K562 (cell line): ENCODE results near the gene IMMP2L. TPM values are rescaled to one million over a fixed set of nuclear protein-coding genes. Genes with fewer than 3 reads are reported as not detected.

Source experiments
- ATAC-seq: fragments of 200-7000 bp; cut with Tn5 transposase; 3 replicates; pipeline ENCODE4 v1.9.1; 2020; ENCODE audit warnings: moderate library complexity
- BruUV-seq: library from RNA; stranded (reverse); fragments of 400-500 nt; replicated peaks from 2 replicates; lab custom pipeline; 2021; lab: Mats Ljungman, UMichigan
- CTCF ChIA-PET: fragments of 300-600 bp; formaldehyde crosslinking; extraction: SDS; loops from one replicate; lab custom pipeline; 2021; ENCODE audit warnings: low intra/inter-chr PET ratio; lab: Yijun Ruan, JAX
- POLR2A ChIA-PET: fragments of 300-600, 350-650 bp; sonication (Branson Sonifier 250); formaldehyde crosslinking; extraction: SDS; loops from one replicate; lab custom pipeline; 2021; ENCODE audit warnings: antibody characterized with exemption, inconsistent platforms; lab: Yijun Ruan, JAX
- DNase-seq, 4 experiments: peaks; one replicate each; pipeline versions ENCODE4 v3.0.0 to v3.0.0-alpha.2; 2011 to 2018; ENCODE audit warnings: low spot score in 3 of 4, mixed read lengths in 3 of 4; ENCODE audit errors: extremely low read depth in 1 of 4
- FAIRE-seq: peaks from 2 replicates; lab custom pipeline; 2011; peaks lifted over from hg19 to GRCh38; lab: Jason Lieb, UNC
- H2AFZ ChIP-seq: 2 replicates; pipeline ENCODE4 v1.6.0; 2011; ENCODE audit warnings: low read depth, low read length, control low read depth, inconsistent platforms
- H3K27ac ChIP-seq: fragments of 200-600 bp; 3 replicates; pipeline ENCODE4 v1.8.0; 2011; ENCODE audit warnings: low read depth, mild to moderate bottlenecking, control low read depth, inconsistent platforms, low read length, moderate library complexity, mixed read lengths; ENCODE audit errors: extremely low read depth
- H3K27me3 ChIP-seq, 2 experiments: fragments of 300-600 bp in 1 of 2; 2 replicates in 1 of 2; 3 replicates in 1 of 2; pipeline versions ENCODE4 v1.6.0 to v1.8.0; 2011; ENCODE audit warnings: inconsistent platforms in 2 of 2, low read length in 2 of 2, mild to moderate bottlenecking in 1 of 2, mixed read lengths in 1 of 2, moderate library complexity in 1 of 2; ENCODE audit not compliant: control insufficient read depth in 2 of 2, insufficient read depth in 2 of 2
- H3K36me3 ChIP-seq: fragments of 300-600 bp; 3 replicates; pipeline ENCODE4 v1.8.0; 2011; ENCODE audit warnings: mild to moderate bottlenecking, low read length, inconsistent platforms; ENCODE audit not compliant: control insufficient read depth, insufficient read depth
- H3K4me1 ChIP-seq, 2 experiments: fragments of 200-600 bp in 1 of 2; replicated peaks in 1 of 2; 2 replicates in 1 of 2; 3 replicates in 1 of 2; pipeline versions ENCODE4 v1.5.1 to v1.8.0; 2011; ENCODE audit warnings: inconsistent platforms in 2 of 2, low read length in 2 of 2, mild to moderate bottlenecking in 1 of 2, mixed read lengths in 1 of 2, moderate library complexity in 1 of 2; ENCODE audit not compliant: control insufficient read depth in 2 of 2, insufficient read depth in 2 of 2
- H3K4me2 ChIP-seq: 2 replicates; pipeline ENCODE4 v1.6.1; 2011; ENCODE audit warnings: low read length, control low read depth, inconsistent platforms, mixed read lengths; ENCODE audit not compliant: insufficient read depth
- H3K4me3 ChIP-seq: fragments of 200-600 bp; sonication (generic), shearing (Covaris generic); 2 replicates; pipeline ENCODE4 v1.5.1; 2016; ENCODE audit warnings: control low read depth, inconsistent platforms
- H3K79me2 ChIP-seq: fragments of 200-600 bp; 3 replicates; pipeline ENCODE4 v1.8.0; 2011; ENCODE audit warnings: low read length, inconsistent platforms; ENCODE audit not compliant: control insufficient read depth, insufficient read depth
- H3K9ac ChIP-seq, 2 experiments: 2 replicates each; pipeline versions ENCODE4 v1.6.0 to v1.6.1; 2011; ENCODE audit warnings: low read depth in 2 of 2, low read length in 2 of 2, control low read depth in 1 of 2, inconsistent platforms in 1 of 2, mild to moderate bottlenecking in 1 of 2, mixed read lengths in 1 of 2; ENCODE audit not compliant: insufficient read depth in 1 of 2
- H3K9me1 ChIP-seq: one replicate; pipeline ENCODE4 v1.6.0; 2011; ENCODE audit warnings: inconsistent platforms, mild to moderate bottlenecking, low read length, moderate library complexity; ENCODE audit not compliant: control insufficient read depth, insufficient read depth
- H3K9me3 ChIP-seq: replicated peaks from 2 replicates; pipeline ENCODE4 v1.5.1; 2011; ENCODE audit warnings: low read depth, low read length, inconsistent platforms; ENCODE audit not compliant: control insufficient read depth, insufficient read depth
- H4K20me1 ChIP-seq: replicated peaks from 2 replicates; pipeline ENCODE4 v1.6.1; 2011; ENCODE audit warnings: low read length, inconsistent platforms, mixed read lengths; ENCODE audit not compliant: control insufficient read depth, insufficient read depth
- ETV1 ChIP-seq: fragments of 450-650 bp; conservative IDR thresholded peaks from 2 replicates; pipeline ENCODE4 v1.6.1; 2016; ENCODE audit warnings: missing genetic modification characterization, control low read depth, low read depth, missing compliant biosample characterization
- EWSR1 ChIP-seq: fragments of 450-650 bp; IDR thresholded peaks from 2 replicates; pipeline ENCODE4 v1.6.1; 2018; ENCODE audit warnings: borderline replicate concordance, mild to moderate bottlenecking, low read depth, moderate library complexity; ENCODE audit not compliant: partially characterized antibody
- KDM5B ChIP-seq: fragments of 200-600 bp; sonication (generic); IDR thresholded peaks from 2 replicates; pipeline ENCODE4 v1.6.1; 2012; ENCODE audit warnings: low read depth, mild to moderate bottlenecking, moderate library complexity, low read length, control low read depth, inconsistent platforms; ENCODE audit not compliant: insufficient replicate concordance
- NCOR1 ChIP-seq: fragments of 450-650 bp; IDR thresholded peaks from 2 replicates; pipeline ENCODE4 v1.6.1; 2016; ENCODE audit warnings: mild to moderate bottlenecking, moderate library complexity
- POLR2G ChIP-seq: fragments of 200-400 bp; formaldehyde crosslinking; IDR thresholded peaks from 2 replicates; pipeline ENCODE4 v1.6.1; 2017; ENCODE audit warnings: low read depth, mild to moderate bottlenecking, antibody characterized with exemption, low read length, moderate library complexity
- RB1 ChIP-seq: fragments of 450-650 bp; IDR thresholded peaks from 2 replicates; pipeline ENCODE4 v1.6.1; 2017; ENCODE audit warnings: low read depth, mild to moderate bottlenecking
- SIRT6 ChIP-seq: IDR thresholded peaks from one replicate; pipeline ENCODE4 v1.6.1; 2012; ENCODE audit warnings: low read depth, mild to moderate bottlenecking, control low read depth, inconsistent platforms, low read length, moderate library complexity
- SNRNP70 ChIP-seq: fragments of 200-400 bp; formaldehyde crosslinking; optimal IDR thresholded peaks from 2 replicates; pipeline ENCODE3; 2017; ENCODE audit warnings: low read depth, low read length
- ZBTB2 ChIP-seq: fragments of 450-650 bp; IDR thresholded peaks from 2 replicates; pipeline ENCODE4 v1.6.1; 2016; ENCODE audit warnings: antibody characterized with exemption
- ZEB2 ChIP-seq: fragments of 450-650 bp; IDR thresholded peaks from 2 replicates; pipeline ENCODE4 v1.6.1; 2016
- ZNF224 ChIP-seq: sonication (generic); formaldehyde crosslinking; IDR thresholded peaks from 2 replicates; pipeline ENCODE4 v1.8.0; 2022; ENCODE audit warnings: mild to moderate bottlenecking, missing genetic modification reagents
- ZNF584 ChIP-seq: fragments of 200-800 bp; sonication (Bioruptor generic); IDR thresholded peaks from 2 replicates; pipeline ENCODE4 v1.6.1; 2016; ENCODE audit warnings: low read depth, mild to moderate bottlenecking, missing genetic modification characterization, missing compliant biosample characterization
- ZNF79 ChIP-seq: fragments of 250-450 bp; sonication (Bioruptor Pico); IDR thresholded peaks from 2 replicates; pipeline ENCODE4 v1.4.0; 2020; ENCODE audit warnings: low read depth, mild to moderate bottlenecking, moderate library complexity
- WGBS: fragments of 100-300 bp; shearing (Covaris generic); methylation state at CpG from one replicate; pipeline ENCODE4 v1.1.6; 2016; ENCODE audit warnings: low coverage, mixed read lengths; ENCODE audit not compliant: insufficient coverage; ENCODE audit errors: missing lambda C conversion rate; 5-methylcytosine and 5-hydroxymethylcytosine counted together
- in situ Hi-C: fragments of 300-500 bp; cut with MboI; formaldehyde crosslinking; loops from 4 replicates; pipeline ENCODE4 v1.15.0; 2018; ENCODE audit warnings: inconsistent platforms, mixed read lengths
- intact Hi-C: fragments of 100-400 bp; cut with micrococcal nuclease; formaldehyde crosslinking; loops from 2 replicates; pipeline ENCODE4 v1.14.2; 2022
- polyA plus RNA-seq, 8 experiments: library from polyadenylated mRNA; depleted of rRNA in 4 of 8; stranded (reverse) in 5 of 8; unstranded in 3 of 8; fragments of >200 nt; fragmentation: Nextera tagmentation in 2 of 8; fragmentation: Illumina TruSeq in 1 of 8; extraction: Ambion mirVana in 2 of 8; extraction: Trizol in 1 of 8; gene quantifications; 2 replicates each; pipeline versions ENCODE4 v1.2.1 to v1.2.3, GENCODE V29; 2011 to 2014; ENCODE audit warnings: inconsistent platforms in 1 of 8, missing spikeins in 1 of 8
- total RNA-seq, 7 experiments: library from RNA; depleted of rRNA in 6 of 7; stranded (reverse); fragments of >200 nt in 6 of 7; fragmentation: Illumina TruSeq in 2 of 7; extraction: Trizol in 2 of 7; gene quantifications; 2 replicates each; pipeline versions ENCODE4 v1.2.1 to v1.2.3, GENCODE V29; 2011 to 2021; ENCODE audit warnings: low replicate concordance in 1 of 7

Gene IMMP2L
- total and polyA plus RNA-seq, 9 of the 15 experiments (the other 6 are each of a cell fraction or from before 2014, with no cell fraction given): 29.7 to 116 (median 53.0) TPM

DNA sequence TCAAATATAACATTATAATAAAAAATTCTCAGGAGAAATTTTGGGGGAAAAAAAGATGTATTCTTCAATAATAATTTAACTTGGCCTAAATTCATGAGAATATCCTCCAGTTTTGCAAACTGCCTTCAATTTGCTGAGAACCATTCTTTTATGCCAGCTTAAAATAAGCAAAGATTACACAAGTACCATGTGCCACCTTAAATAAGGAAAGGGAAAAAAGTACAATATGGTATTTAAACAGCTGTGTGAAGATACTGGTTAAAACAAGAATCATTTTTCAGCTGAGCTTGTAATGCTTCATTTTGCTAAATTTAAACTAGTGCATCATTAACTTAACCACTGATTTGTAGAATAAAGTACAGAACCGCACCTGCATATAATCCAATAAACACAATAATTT is 253.6 kb downstream of the IMMP2L start:
- H3K4me1 ChIP-seq: peaks cover 0 to 9% of the 10 kb centered on the region in 2 experiments; a peak in 2 of 5 replicates
- H2AFZ ChIP-seq: no peak overlapping the region
- DNase-seq: no peak
- 100% methylated on average over 1 of the region's 1 CpG for WGBS
- H3K4me2 ChIP-seq: no peak overlapping the region
- no peak overlapping the region for H3K9ac ChIP-seq
- H3K36me3 ChIP-seq: no peaks in the 10 kb centered on the region
- no peak for ATAC-seq
- no TSS peak for BruUV-seq
- TF ChIP-seq SNRNP70 (no peak), ZNF224 (no peak), POLR2G (no peak), SIRT6 (no peak)
- intact Hi-C loops: loop anchor here (5.0 kb wide), 1 partner anchor 86 kb away; no protein-coding TSS in a partner anchor
- H4K20me1 ChIP-seq: no peaks in the 10 kb centered on the region
- H3K79me2 ChIP-seq: 0 out of 3 replicates have a peak, but pooled peaks cover 2% of the 10 kb centered on the region
- FAIRE-seq: no peak
- H3K9me1 ChIP-seq: no peaks in the 10 kb centered on the region
- POLR2A ChIA-PET: no interaction called here
- no peaks in the 10 kb centered on the region for H3K9me3 ChIP-seq
- H3K27me3 ChIP-seq: no peaks in the 10 kb centered on the region
- CTCF ChIA-PET: no interaction called here
- H3K27ac ChIP-seq: no peak overlapping the region
- in situ Hi-C loops: no loop called here
- H3K4me3 ChIP-seq: no peak overlapping the region

GRCh38 chr7:111301891-111302290 is 260.4 kb downstream of the IMMP2L start:
- ChIA-PET POLR2A (interaction anchor here (1.3 kb wide), 1 partner anchor 9 kb away, joined by 4 read pairs; no protein-coding TSS in a partner anchor), CTCF (no interaction called here)
- H3K27ac ChIP-seq: no peak overlapping the region
- H3K9me3 ChIP-seq: no peaks in the 10 kb centered on the region
- intact Hi-C loops (no loop called here), in situ Hi-C loops (no loop called here)
- H4K20me1 ChIP-seq: no peaks in the 10 kb centered on the region
- no peaks in the 10 kb centered on the region for H3K36me3 ChIP-seq
- H3K9ac ChIP-seq: no peak overlapping the region
- H3K79me2 ChIP-seq: no peaks in the 10 kb centered on the region
- no peak for FAIRE-seq
- H3K9me1 ChIP-seq: no peaks in the 10 kb centered on the region
- no peak overlapping the region for H3K4me2 ChIP-seq
- no peaks in the 10 kb centered on the region for H3K27me3 ChIP-seq
- no peak overlapping the region for H3K4me3 ChIP-seq
- no TSS peak for BruUV-seq
- DNase-seq: no peak
- WGBS: 89% methylated on average over 1 of the region's 1 CpG
- H3K4me1 ChIP-seq: no peaks in the 10 kb centered on the region
- no peak overlapping the region for H2AFZ ChIP-seq
- ATAC-seq: no peak
- TF ChIP-seq EWSR1 (no peak), ZBTB2 (no peak), ETV1 (tag) (no peak), NCOR1 (no peak), KDM5B (no peak), ZNF79 (CRISPR knock-in tag) (no peak), SNRNP70 (no peak), ZNF584 (CRISPR knock-in tag) (no peak), ZEB2 (no peak), RB1 (no peak)
